ENCODE data around the gene CCDC8. TPM values are rescaled to one million over a fixed set of nuclear protein-coding genes. Genes with fewer than 3 reads are reported as not detected.
"Not testable (repeated sequence)": the region's sequence is repeated elsewhere in the genome, so short reads cannot be mapped to it uniquely, and the experiment has no call there.

Gene CCDC8
- total RNA-seq, 4 donors from 2014 or later: 4.3 to 10.1 (median 7.6) TPM

GRCh38 chr19:46380690-46381089 is 32.7 kb downstream of the CCDC8 start:
- WGBS, 2 donors (ENCODE audit: low coverage in 1 of 2): 86 to 92% methylated on average over 2 of the region's 2 CpGs
- Histone ChIP-seq H3K4me3 (no peak overlapping the region), H3K27ac (no peak overlapping the region), H3K36me3 (peaks cover 0 to 82% of the 10 kb centered on the region in 2 donors), H3K27me3 (no peaks in the 10 kb centered on the region), H3K4me1 (peaks cover 0 to 41% (median 9%) of the 10 kb centered on the region in 3 donors), H3K9me3 (no peaks in the 10 kb centered on the region)
- ATAC-seq: no peak
- TF ChIP-seq POLR2AphosphoS5 (IDR thresholded peaks at IDR 0.05) (no peak), POLR2A (IDR thresholded peaks at IDR 0.05) (no peak), EP300 (IDR thresholded peaks at IDR 0.05) (no peak), CTCF (IDR thresholded peaks at IDR 0.05) (no peak)

- TF ChIP-seq POLR2AphosphoS5 (IDR thresholded peaks at IDR 0.05): peak; percentile 61
- TF ChIP-seq EP300 (IDR thresholded peaks at IDR 0.05): no peak
- no peak for TF ChIP-seq CTCF (IDR thresholded peaks at IDR 0.05)
- WGBS, 2 donors (ENCODE audit: low coverage in 1 of 2): 22 to 28% methylated on average over 1 to 2 of the region's 2 CpGs
- Histone ChIP-seq H3K27ac (peak overlapping the region in 3 of 4 donors; percentile 40 to 59 (median 45)), H3K9me3 (no peaks in the 10 kb centered on the region), H3K27me3 (no peaks in the 10 kb centered on the region), H3K4me1 (peaks cover 0 to 56% (median 18%) of the 10 kb centered on the region in 3 donors), H3K36me3 (peaks cover 0 to 65% of the 10 kb centered on the region in 2 donors), H3K4me3 (no peak overlapping the region)
- ATAC-seq: peak; percentile 44
Measured at GRCh38 chr19:46378268-46378667, 35.1 kb downstream of the CCDC8 start.

GRCh38 chr19:46376241-46377153 is 36.9 kb downstream of the CCDC8 start:
- Histone ChIP-seq H3K27me3 (no peaks in the 10 kb centered on the region), H3K4me3 (no peak overlapping the region), H3K27ac (peak overlapping the region in 2 of 4 donors; percentile 31 to 59), H3K9me3 (no peaks in the 10 kb centered on the region), H3K36me3 (peaks cover 0 to 49% of the 10 kb centered on the region in 2 donors), H3K4me1 (peaks cover 0 to 63% (median 26%) of the 10 kb centered on the region in 3 donors)
- no peak for ATAC-seq
- 94% methylated on average over 3 to 7 of the region's 20 CpGs for WGBS, 2 donors (ENCODE audit: low coverage in 1 of 2)
- TF ChIP-seq POLR2AphosphoS5 (IDR thresholded peaks at IDR 0.05) (no peak), CTCF (IDR thresholded peaks at IDR 0.05) (no peak)

GRCh38 chr19:46375476-46376067 is 37.8 kb downstream of the CCDC8 start:
- Histone ChIP-seq H3K27ac (peak overlapping the region in 1 of 4 donors; percentile 18), H3K36me3 (peaks cover 0 to 53% of the 10 kb centered on the region in 2 donors), H3K4me1 (peaks cover 0 to 66% (median 26%) of the 10 kb centered on the region in 3 donors)
- ATAC-seq, H3K9me3 ChIP-seq, H3K4me3 ChIP-seq, H3K27me3 ChIP-seq: not testable (repeated sequence)
- WGBS, 2 donors (ENCODE audit: low coverage in 1 of 2): no CpG with 5 or more reads among the region's 22 CpGs

- Histone ChIP-seq H3K4me3 (no peak overlapping the region), H3K36me3 (peaks cover 0 to 49% of the 10 kb centered on the region in 2 donors), H3K9me3 (no peaks in the 10 kb centered on the region), H3K27ac (peak overlapping the region in 3 of 4 donors; percentile 72 to 81 (median 78)), H3K4me1 (peaks cover 0 to 64% (median 26%) of the 10 kb centered on the region in 3 donors), H3K27me3 (no peaks in the 10 kb centered on the region)
- TF ChIP-seq EP300 (IDR thresholded peaks at IDR 0.05) (no peak), CTCF (IDR thresholded peaks at IDR 0.05) (no peak), POLR2AphosphoS5 (IDR thresholded peaks at IDR 0.05) (no peak), POLR2A (IDR thresholded peaks at IDR 0.05) (no peak)
- no peak for ATAC-seq
- WGBS, 2 donors (ENCODE audit: low coverage in 1 of 2): 83 to 85% methylated on average over 6 of the region's 21 CpGs
Measured at GRCh38 chr19:46374536-46375475, 38.6 kb downstream of the CCDC8 start.
